Uterus (tissue), 4 donors: ENCODE results near the gene HOXA1. TPM values are rescaled to one million over a fixed set of nuclear protein-coding genes. Genes with fewer than 3 reads are reported as not detected.

Experiments used
- DNase-seq, 2 donors: peaks; one replicate each; pipeline ENCODE4 v3.0.0-alpha.2; 2019 to 2020
- H3K27ac ChIP-seq, 2 donors: fragments of 200-600 bp; sonication (generic); 1 replicate in 1 of 2; 2 replicates in 1 of 2; pipeline ENCODE4 v1.5.1; 2016 to 2018
- H3K27me3 ChIP-seq, 2 donors: fragments of 200-600 bp; sonication (generic); one replicate each; pipeline ENCODE4 v1.5.1; 2018 to 2019; ENCODE audit warnings: control low read depth in 1 of 2
- H3K36me3 ChIP-seq, 2 donors: fragments of 200-600 bp; sonication (generic); one replicate each; pipeline ENCODE4 v1.5.1; 2019; ENCODE audit warnings: control low read depth in 1 of 2
- H3K4me1 ChIP-seq, 2 donors: fragments of 200-600 bp; sonication (generic); one replicate each; pipeline ENCODE4 v1.5.1; 2018 to 2019; ENCODE audit warnings: control low read depth in 1 of 2
- H3K4me3 ChIP-seq, 2 donors: fragments of 200-600 bp; sonication (generic); 1 replicate in 1 of 2; 2 replicates in 1 of 2; pipeline ENCODE4 v1.5.1; 2018 to 2019; ENCODE audit warnings: mild to moderate bottlenecking in 1 of 2
- H3K9me3 ChIP-seq, 2 donors: fragments of 200-600 bp; sonication (generic); one replicate each; pipeline ENCODE4 v1.5.1; 2019; ENCODE audit warnings: control low read depth in 1 of 2
- POLR2A ChIP-seq, 2 donors: fragments of 450-650 bp; IDR thresholded peaks; one replicate each; pipeline ENCODE4 v1.6.1; 2016; ENCODE audit warnings: antibody characterized with exemption in 2 of 2, mild to moderate bottlenecking in 1 of 2, moderate library complexity in 1 of 2
- intact Hi-C: fragments of 100-400 bp; cut with DNase I; formaldehyde crosslinking; loops from one replicate; pipeline ENCODE4 v1.15.1; 2023; ENCODE audit warnings: low total_unique reads
- total RNA-seq, 4 donors: library from RNA; depleted of rRNA in 3 of 4; stranded (reverse); fragments of >200 nt in 3 of 4; gene quantifications; one replicate each; pipeline versions ENCODE4 v1.1.0 to v1.2.4, GENCODE V29; 2014 to 2023
- TF ChIP-seq, protein P1 (sequence below), 4 experiments: fragments of 200-600 bp in 2 of 4; fragments of 450-650 bp in 2 of 4; sonication (generic) in 2 of 4; IDR thresholded peaks; one replicate each; pipeline ENCODE4 v1.5.1; 2016 to 2019; ENCODE audit warnings: antibody characterized with exemption in 4 of 4, mild to moderate bottlenecking in 2 of 4, moderate library complexity in 1 of 4
- donor health status: DM: yes; HTN: yes; CAD: no.

Gene HOXA1
- total RNA-seq, 4 donors from 2014 or later = 0.28 to 2.0 (median 1.5) TPM

DNA sequence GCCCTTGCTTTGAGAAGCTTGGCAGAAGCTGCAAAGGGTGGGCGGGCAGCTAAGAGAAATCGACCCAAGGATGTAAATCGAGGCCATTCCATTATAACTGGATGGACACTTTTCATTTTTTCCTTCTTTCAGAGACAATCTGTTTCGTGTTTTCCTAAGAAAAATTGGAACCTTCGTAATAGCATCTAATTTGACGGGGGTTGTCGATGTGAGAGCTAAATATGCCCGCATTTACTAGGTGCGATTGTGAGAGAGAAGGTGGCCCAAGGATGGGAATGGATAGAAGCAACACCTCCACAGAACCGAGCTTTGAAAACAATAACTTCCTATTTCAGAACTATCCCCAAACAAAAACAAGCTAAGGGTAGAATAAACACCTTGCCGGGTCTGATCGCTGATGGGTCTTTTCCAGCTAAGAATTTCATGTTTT, 35.6 kb upstream of the HOXA1 start:
- Histone ChIP-seq H3K4me3 (peak overlapping the region; percentile 62 to 64), H3K36me3 (no peaks in the 10 kb centered on the region), H3K27ac (peak overlapping the region; percentile 82), H3K4me1 (peaks cover 0 to 3% of the 10 kb centered on the region in 2 donors), H3K27me3 (no peaks in the 10 kb centered on the region), H3K9me3 (no peaks in the 10 kb centered on the region)
- DNase-seq = no peak
- TF ChIP-seq, protein P1, sequence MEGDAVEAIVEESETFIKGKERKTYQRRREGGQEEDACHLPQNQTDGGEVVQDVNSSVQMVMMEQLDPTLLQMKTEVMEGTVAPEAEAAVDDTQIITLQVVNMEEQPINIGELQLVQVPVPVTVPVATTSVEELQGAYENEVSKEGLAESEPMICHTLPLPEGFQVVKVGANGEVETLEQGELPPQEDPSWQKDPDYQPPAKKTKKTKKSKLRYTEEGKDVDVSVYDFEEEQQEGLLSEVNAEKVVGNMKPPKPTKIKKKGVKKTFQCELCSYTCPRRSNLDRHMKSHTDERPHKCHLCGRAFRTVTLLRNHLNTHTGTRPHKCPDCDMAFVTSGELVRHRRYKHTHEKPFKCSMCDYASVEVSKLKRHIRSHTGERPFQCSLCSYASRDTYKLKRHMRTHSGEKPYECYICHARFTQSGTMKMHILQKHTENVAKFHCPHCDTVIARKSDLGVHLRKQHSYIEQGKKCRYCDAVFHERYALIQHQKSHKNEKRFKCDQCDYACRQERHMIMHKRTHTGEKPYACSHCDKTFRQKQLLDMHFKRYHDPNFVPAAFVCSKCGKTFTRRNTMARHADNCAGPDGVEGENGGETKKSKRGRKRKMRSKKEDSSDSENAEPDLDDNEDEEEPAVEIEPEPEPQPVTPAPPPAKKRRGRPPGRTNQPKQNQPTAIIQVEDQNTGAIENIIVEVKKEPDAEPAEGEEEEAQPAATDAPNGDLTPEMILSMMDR (IDR thresholded peaks at IDR 0.05) = no peak
- no peak for TF ChIP-seq POLR2A (IDR thresholded peaks at IDR 0.05)
- intact Hi-C loops = no loop called here

DNA sequence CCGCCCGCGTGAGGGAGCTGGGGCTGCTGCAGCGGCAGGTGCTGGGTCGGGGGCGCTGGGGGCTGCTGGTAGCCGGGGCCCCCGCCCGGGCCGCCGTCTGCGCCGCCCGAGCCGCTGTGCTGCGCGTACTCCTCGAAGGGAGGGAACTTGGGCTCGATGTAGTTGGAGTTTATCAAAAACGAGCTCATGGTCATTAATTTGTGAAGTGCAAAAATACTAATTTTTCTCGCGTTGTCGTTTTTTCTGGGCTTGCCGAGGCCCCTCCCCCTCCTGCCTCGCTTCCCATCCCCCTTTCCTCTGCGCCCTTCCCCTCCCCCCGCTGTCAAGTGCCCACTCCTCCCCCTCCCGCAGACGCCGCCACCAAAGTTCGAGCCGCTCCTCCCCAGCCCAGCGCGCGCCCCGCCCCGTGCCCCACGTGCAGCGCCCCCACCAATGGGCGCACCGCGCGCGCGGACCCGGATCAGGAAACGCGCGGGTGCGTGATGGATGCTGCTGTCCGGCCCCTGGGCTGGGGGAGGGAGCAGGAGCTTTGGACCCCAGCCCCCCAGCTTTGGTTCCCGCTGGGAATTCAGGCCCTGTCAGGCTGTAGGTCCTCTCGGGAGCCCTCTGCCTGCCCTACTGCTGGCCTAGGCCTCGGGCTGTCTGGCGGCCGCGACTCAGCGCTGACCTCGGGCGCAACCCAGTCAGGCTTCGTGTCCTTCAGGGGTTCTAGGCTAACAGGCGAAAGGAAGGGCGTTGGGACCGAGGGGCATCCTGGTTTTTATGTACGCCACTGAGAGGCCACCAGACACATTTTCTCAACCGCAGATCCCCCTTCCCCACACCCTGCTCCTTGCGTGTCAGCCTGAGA, 35.0 kb upstream of the HOXA1 start, which contains the start of gene HOXA4:
HOXA4 (minus strand) TSS at position 218 of the 850 bp plus-strand sequence; CDS start at position 194, 24 bp downstream.
- Histone ChIP-seq H3K4me1 (peaks cover 0 to 3% of the 10 kb centered on the region in 2 donors), H3K4me3 (peak within 1 kb of the TSS; percentile 62 to 64), H3K27ac (peak within 1 kb of the TSS; percentile 82), H3K36me3 (no peaks in the 10 kb centered on the region), H3K27me3 (no peaks in the 10 kb centered on the region), H3K9me3 (no peaks in the 10 kb centered on the region)
- DNase-seq = peak; percentile 90 to 92
- intact Hi-C loops = no loop called here
- TF ChIP-seq, protein P1 (IDR thresholded peaks at IDR 0.05) = no peak
- peak; percentile 37 to 60 for TF ChIP-seq POLR2A (IDR thresholded peaks at IDR 0.05)

DNA sequence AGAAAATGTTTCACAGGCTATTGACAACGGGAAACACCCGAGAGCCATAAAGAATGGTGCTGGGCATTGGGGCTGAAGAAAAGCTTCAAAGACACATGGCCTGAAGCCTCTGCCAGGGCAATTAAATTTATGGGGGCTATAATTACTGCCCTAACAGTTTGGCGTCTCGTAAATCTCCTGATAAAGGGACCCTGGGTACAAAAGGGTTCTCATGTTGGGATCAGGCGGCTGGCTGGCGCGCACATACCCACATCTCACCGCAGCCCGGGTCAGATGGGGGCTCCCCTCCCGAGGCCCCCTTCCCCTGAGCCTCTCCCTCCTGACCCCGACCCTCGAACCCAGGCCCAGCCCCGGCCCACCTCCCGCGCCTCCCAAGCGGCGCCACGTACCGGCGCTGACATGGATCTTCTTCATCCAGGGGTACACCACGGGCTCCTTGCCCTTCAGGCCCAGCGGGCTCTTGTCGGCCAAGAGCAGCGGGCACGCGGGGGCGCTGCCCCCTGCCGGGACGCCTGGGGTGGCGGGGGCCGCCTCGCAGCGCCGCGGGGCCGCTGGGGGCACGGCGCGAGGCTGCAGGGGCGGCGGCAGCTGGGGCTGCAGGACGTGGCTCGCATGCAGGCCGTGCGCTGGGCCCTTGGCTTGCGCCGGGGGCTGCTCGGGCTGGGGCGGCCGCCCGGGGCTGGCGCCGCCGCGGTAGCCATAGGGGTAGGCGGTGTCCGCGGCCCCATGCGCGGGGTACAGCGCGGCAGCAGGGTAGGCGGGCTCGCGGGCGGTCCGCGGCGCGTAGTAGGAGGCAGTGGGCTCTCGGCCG, 34.1 kb upstream of the HOXA1 start:
- Histone ChIP-seq H3K27ac (peak overlapping the region; percentile 76 to 77), H3K9me3 (no peaks in the 10 kb centered on the region), H3K36me3 (no peaks in the 10 kb centered on the region), H3K4me1 (peaks cover 0 to 3% of the 10 kb centered on the region in 2 donors), H3K4me3 (peak overlapping the region; percentile 62 to 64), H3K27me3 (no peaks in the 10 kb centered on the region)
- DNase-seq = peak in 1 of 2 donors; percentile 35
- peak in 1 of 2 donors; percentile 6 for TF ChIP-seq POLR2A (IDR thresholded peaks at IDR 0.05)
- TF ChIP-seq, protein P1 (IDR thresholded peaks at IDR 0.05) = peak in 2 of 4 experiments; percentile 6 to 34
- intact Hi-C loops = no loop called here

DNA sequence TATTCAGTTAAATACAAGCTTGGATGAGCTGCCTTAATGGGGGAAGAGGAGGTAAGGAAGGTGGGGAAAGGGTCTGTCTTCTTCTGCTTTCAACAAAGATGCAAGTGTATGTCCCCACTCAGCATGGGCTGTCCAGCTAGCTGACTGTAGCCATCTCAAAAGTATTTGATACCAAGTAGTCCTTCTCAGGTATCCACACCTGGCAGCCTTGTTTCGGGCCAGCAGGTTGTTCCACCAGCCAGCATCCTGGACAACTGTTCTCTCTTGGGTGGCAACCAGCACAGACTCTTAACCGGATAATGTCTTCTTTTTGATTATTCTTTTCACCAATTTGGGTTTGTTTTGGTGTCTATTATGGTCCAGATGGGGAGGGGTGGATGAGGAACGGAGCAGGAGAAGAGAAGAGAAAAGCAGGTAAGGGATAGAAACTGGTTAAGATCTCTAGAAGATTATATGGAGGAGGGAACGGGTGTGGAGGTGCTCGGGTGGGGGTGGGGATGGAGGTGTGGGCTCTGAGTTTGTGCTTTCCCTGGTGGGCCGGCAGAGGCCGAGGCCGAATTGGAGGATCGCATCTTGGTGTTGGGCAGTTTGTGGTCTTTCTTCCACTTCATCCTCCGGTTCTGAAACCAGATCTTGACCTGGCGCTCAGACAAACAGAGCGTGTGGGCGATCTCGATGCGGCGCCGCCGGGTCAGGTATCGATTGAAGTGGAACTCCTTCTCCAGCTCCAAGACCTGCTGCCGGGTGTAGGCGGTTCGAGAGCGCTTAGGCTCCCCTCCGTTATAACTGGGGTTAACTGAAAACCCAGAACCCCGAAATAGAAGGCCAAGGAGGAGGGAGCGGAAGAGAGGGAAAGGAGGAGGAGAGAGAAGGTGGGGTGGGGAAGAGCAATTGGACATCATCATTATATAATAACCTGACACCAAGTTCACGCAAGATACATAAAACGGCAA, 33.3 kb upstream of the HOXA1 start:
- H3K27me3 ChIP-seq = no peaks in the 10 kb centered on the region
- DNase-seq = no peak

More for the DNA sequence above, 33.3 kb upstream of the HOXA1 start:
- intact Hi-C loops = no loop called here
- no peak for TF ChIP-seq POLR2A (IDR thresholded peaks at IDR 0.05)
- TF ChIP-seq, protein P1 (IDR thresholded peaks at IDR 0.05) = no peak
- peak overlapping the region in 1 of 2 donors; percentile 18 for H3K27ac ChIP-seq
- peak overlapping the region in 1 of 2 donors; percentile 64 for H3K4me3 ChIP-seq
- no peaks in the 10 kb centered on the region for H3K36me3 ChIP-seq
- no peaks in the 10 kb centered on the region for H3K9me3 ChIP-seq
- H3K4me1 ChIP-seq = peaks cover 0 to under 1% of the 10 kb centered on the region in 2 donors
